Measurements from ENCODE around the gene SHTN1. TPM values are rescaled to one million over a fixed set of nuclear protein-coding genes. Genes with fewer than 3 reads are reported as not detected.

SHTN1 gene
- total and polyA plus RNA-seq, 2 donors (not counting 1 experiment from before 2014, with no cell fraction given): 0.06 to 0.34 TPM

DNA sequence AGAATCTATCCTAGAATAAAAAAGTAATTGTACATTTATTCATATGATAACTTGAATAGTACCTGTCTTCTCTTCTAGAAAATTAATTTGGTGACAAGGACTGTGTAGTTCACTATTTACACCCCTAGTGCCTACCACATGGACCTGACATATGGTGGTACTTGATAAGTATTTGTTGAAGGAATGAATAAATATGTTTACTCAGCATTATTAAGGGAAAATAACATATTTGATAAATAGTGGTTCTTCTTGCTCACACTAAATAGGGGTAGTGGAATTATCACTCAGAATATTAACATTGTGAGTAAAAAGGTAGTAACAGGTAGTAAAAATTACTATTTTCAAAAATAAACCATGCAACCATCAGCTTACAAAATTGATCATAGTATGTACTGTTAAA lies 2.8 kb downstream of the SHTN1 start:
- ChIA-PET CTCF (no interaction called here), POLR2A (no interaction called here)
- H3K27me3 ChIP-seq (replicated peaks in 1 of 4; ENCODE audit: control extremely low read depth in 1 of 4, control insufficient read depth in 3 of 4, insufficient read depth in 4 of 4, low read length in 3 of 4): peaks cover 0 to 25% (median 15%) of the 10 kb centered on the region in 4 experiments
- Mint-ChIP-seq H3K27me3 (peaks cover 40% of the 10 kb centered on the region), H3K4me1 (peaks cover 10% of the 10 kb centered on the region), H3K9me3 (ENCODE audit: insufficient read depth) (no peaks in the 10 kb centered on the region), H3K4me3 (no peak overlapping the region), H3K27ac (no peak overlapping the region)
- ATAC-seq (ENCODE audit: low read depth): no peak
- no peak overlapping the region for H2AFZ ChIP-seq (ENCODE audit: insufficient read depth, low read depth, low read length, poor library complexity, severe bottlenecking)
- intact Hi-C loops (cut with micrococcal nuclease): no loop called here
- TF ChIP-seq, protein P1, sequence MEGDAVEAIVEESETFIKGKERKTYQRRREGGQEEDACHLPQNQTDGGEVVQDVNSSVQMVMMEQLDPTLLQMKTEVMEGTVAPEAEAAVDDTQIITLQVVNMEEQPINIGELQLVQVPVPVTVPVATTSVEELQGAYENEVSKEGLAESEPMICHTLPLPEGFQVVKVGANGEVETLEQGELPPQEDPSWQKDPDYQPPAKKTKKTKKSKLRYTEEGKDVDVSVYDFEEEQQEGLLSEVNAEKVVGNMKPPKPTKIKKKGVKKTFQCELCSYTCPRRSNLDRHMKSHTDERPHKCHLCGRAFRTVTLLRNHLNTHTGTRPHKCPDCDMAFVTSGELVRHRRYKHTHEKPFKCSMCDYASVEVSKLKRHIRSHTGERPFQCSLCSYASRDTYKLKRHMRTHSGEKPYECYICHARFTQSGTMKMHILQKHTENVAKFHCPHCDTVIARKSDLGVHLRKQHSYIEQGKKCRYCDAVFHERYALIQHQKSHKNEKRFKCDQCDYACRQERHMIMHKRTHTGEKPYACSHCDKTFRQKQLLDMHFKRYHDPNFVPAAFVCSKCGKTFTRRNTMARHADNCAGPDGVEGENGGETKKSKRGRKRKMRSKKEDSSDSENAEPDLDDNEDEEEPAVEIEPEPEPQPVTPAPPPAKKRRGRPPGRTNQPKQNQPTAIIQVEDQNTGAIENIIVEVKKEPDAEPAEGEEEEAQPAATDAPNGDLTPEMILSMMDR (IDR thresholded peaks at IDR 0.05): no peak
- TF ChIP-seq EZH2 (IDR thresholded peaks at IDR 0.05; ENCODE audit: borderline replicate concordance, insufficient read depth, low read depth, low read length, poor library complexity, severe bottlenecking): no peak
- no peak overlapping the region for H3K27ac ChIP-seq (ENCODE audit: low read length in 2 of 2)
- H3K4me2 ChIP-seq (replicated peaks; ENCODE audit: low read depth, low read length, poor library complexity, severe bottlenecking): no peak overlapping the region
- no peaks in the 10 kb centered on the region for H3K36me3 ChIP-seq (replicated peaks in 1 of 2; ENCODE audit: control extremely low read depth in 1 of 2, control insufficient read depth in 1 of 2, extremely low read depth in 1 of 2, insufficient read depth in 2 of 2, low read length in 1 of 2)
- peaks cover 10 to 14% of the 10 kb centered on the region in 2 donors for H3K4me1 ChIP-seq (ENCODE audit: control insufficient read depth in 2 of 2, insufficient read depth in 2 of 2, low read length in 2 of 2)
- no peak overlapping the region for H3K9ac ChIP-seq (ENCODE audit: low read length)
- no peaks in the 10 kb centered on the region for H3K79me2 ChIP-seq (ENCODE audit: control insufficient read depth, insufficient read depth, low read length)
- H3K4me3 ChIP-seq (ENCODE audit: control extremely low read depth in 1 of 5, extremely low read depth in 1 of 5, insufficient read depth in 1 of 5, low read depth in 2 of 5, low read length in 4 of 5): no peak overlapping the region
- DNase-seq: no peak
- H3K9me3 ChIP-seq (ENCODE audit: control extremely low read depth in 1 of 3, control insufficient read depth in 2 of 3, insufficient read depth in 1 of 3, low read length in 2 of 3): peaks cover 0 to 5% (median 0%) of the 10 kb centered on the region in 3 donors
- no peaks in the 10 kb centered on the region for H4K20me1 ChIP-seq (ENCODE audit: control insufficient read depth, insufficient read depth, low read length, poor library complexity, severe bottlenecking)

DNA sequence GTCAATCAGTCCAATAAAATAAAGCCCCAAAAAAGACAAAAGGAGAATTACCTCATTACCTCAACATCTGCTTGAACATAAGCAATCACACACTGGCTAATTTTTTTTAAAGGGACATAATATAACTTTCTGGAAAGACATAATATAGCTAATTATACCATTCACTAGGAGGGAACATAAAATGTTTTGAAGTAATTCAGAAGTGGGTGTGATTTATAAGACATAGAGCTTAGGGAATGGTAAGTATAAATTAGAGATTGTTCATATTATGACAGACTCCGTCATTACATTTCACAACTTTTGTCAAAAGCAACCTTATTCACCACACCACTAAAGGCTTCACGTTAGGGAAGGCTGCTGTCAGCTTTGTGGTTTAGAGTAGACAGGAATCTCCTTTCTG lies 3.8 kb downstream of the SHTN1 start:
- TF ChIP-seq, protein P1 (IDR thresholded peaks at IDR 0.05): no peak
- no peak for TF ChIP-seq EZH2 (IDR thresholded peaks at IDR 0.05; ENCODE audit: borderline replicate concordance, insufficient read depth, low read depth, low read length, poor library complexity, severe bottlenecking)
- Histone ChIP-seq H3K9me3 (ENCODE audit: control extremely low read depth in 1 of 3, control insufficient read depth in 2 of 3, insufficient read depth in 1 of 3, low read length in 2 of 3) (peaks cover 0 to 5% (median 0%) of the 10 kb centered on the region in 3 donors), H3K36me3 (replicated peaks in 1 of 2; ENCODE audit: control extremely low read depth in 1 of 2, control insufficient read depth in 1 of 2, extremely low read depth in 1 of 2, insufficient read depth in 2 of 2, low read length in 1 of 2) (no peaks in the 10 kb centered on the region), H3K79me2 (ENCODE audit: control insufficient read depth, insufficient read depth, low read length) (no peaks in the 10 kb centered on the region), H2AFZ (ENCODE audit: insufficient read depth, low read depth, low read length, poor library complexity, severe bottlenecking) (no peak overlapping the region), H3K27me3 (replicated peaks in 1 of 4; ENCODE audit: control extremely low read depth in 1 of 4, control insufficient read depth in 3 of 4, insufficient read depth in 4 of 4, low read length in 3 of 4) (peaks cover 0 to 25% (median 15%) of the 10 kb centered on the region in 4 experiments), H4K20me1 (ENCODE audit: control insufficient read depth, insufficient read depth, low read length, poor library complexity, severe bottlenecking) (no peaks in the 10 kb centered on the region), H3K4me2 (replicated peaks; ENCODE audit: low read depth, low read length, poor library complexity, severe bottlenecking) (no peak overlapping the region), H3K4me3 (ENCODE audit: control extremely low read depth in 1 of 5, extremely low read depth in 1 of 5, insufficient read depth in 1 of 5, low read depth in 2 of 5, low read length in 4 of 5) (no peak overlapping the region), H3K27ac (ENCODE audit: low read length in 2 of 2) (no peak overlapping the region), H3K9ac (ENCODE audit: low read length) (no peak overlapping the region), H3K4me1 (ENCODE audit: control insufficient read depth in 2 of 2, insufficient read depth in 2 of 2, low read length in 2 of 2) (peaks cover 10 to 14% of the 10 kb centered on the region in 2 donors)
- Mint-ChIP-seq H3K27ac (no peak overlapping the region), H3K9me3 (ENCODE audit: insufficient read depth) (no peaks in the 10 kb centered on the region), H3K4me3 (no peak overlapping the region), H3K27me3 (peaks cover 36% of the 10 kb centered on the region), H3K4me1 (peaks cover 10% of the 10 kb centered on the region)
- ATAC-seq (ENCODE audit: low read depth): no peak
- DNase-seq: no peak
- CTCF ChIA-PET: no interaction called here
- POLR2A ChIA-PET: no interaction called here
- no CpG with 5 or more reads among the region's 2 CpGs for WGBS (ENCODE audit: insufficient coverage)
- intact Hi-C loops (cut with micrococcal nuclease): no loop called here

All from B cell (primary cell).